Measurements from ENCODE around the gene DHX58. TPM values are rescaled to one million over a fixed set of nuclear protein-coding genes. Genes with fewer than 3 reads are reported as not detected.

DHX58 gene
- total and polyA plus RNA-seq, 2 donors (not counting 1 experiment from before 2014, with no cell fraction given): 39.7 to 57.6 TPM

DNA sequence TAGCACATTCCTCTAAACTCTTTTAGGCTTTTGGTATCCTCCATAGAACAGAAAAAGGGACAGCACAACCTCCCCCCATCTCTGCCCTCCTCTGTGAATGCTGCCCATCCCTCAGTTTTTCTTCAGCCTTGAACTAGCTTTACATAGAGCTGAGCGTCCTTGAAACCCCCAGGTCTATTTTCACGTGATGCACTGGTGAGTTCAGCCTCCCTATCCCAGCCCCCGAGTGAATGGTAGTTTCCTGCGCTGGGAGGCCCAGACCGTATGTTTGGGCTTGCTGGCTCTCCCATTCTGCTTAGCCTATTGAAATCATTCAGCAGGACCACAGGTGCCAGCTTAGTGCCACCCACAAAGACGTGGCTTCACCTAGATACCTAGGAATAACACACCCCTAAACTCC is 36.7 kb downstream of the DHX58 start:
- Histone ChIP-seq H4K20me1 (ENCODE audit: control insufficient read depth, insufficient read depth, low read length, poor library complexity, severe bottlenecking) (no peaks in the 10 kb centered on the region), H2AFZ (ENCODE audit: insufficient read depth, low read depth, low read length, poor library complexity, severe bottlenecking) (no peak overlapping the region), H3K4me3 (ENCODE audit: control extremely low read depth in 1 of 5, extremely low read depth in 1 of 5, insufficient read depth in 1 of 5, low read depth in 2 of 5, low read length in 4 of 5) (no peak overlapping the region), H3K4me2 (replicated peaks; ENCODE audit: low read depth, low read length, poor library complexity, severe bottlenecking) (no peak overlapping the region), H3K27me3 (replicated peaks in 1 of 4; ENCODE audit: control extremely low read depth in 1 of 4, control insufficient read depth in 3 of 4, insufficient read depth in 4 of 4, low read length in 3 of 4) (peaks cover 0 to 33% (median 9%) of the 10 kb centered on the region in 4 experiments), H3K9ac (ENCODE audit: low read length) (no peak overlapping the region), H3K79me2 (ENCODE audit: control insufficient read depth, insufficient read depth, low read length) (no peaks in the 10 kb centered on the region), H3K4me1 (ENCODE audit: control insufficient read depth in 2 of 2, insufficient read depth in 2 of 2, low read length in 2 of 2) (peaks cover 14 to 17% of the 10 kb centered on the region in 2 donors), H3K9me3 (ENCODE audit: control extremely low read depth in 1 of 3, control insufficient read depth in 2 of 3, insufficient read depth in 1 of 3, low read length in 2 of 3) (no peaks in the 10 kb centered on the region), H3K27ac (ENCODE audit: low read length in 2 of 2) (no peak overlapping the region), H3K36me3 (replicated peaks in 1 of 2; ENCODE audit: control extremely low read depth in 1 of 2, control insufficient read depth in 1 of 2, extremely low read depth in 1 of 2, insufficient read depth in 2 of 2, low read length in 1 of 2) (no peaks in the 10 kb centered on the region)
- ATAC-seq (ENCODE audit: low read depth): no peak
- 84% methylated on average over 6 of the region's 6 CpGs for WGBS (ENCODE audit: insufficient coverage)
- H3K27me3 Mint-ChIP-seq: peaks cover 10% of the 10 kb centered on the region
- ChIA-PET CTCF (interaction anchor here (2.2 kb wide), 1 partner anchor 10 kb away, joined by 8 read pairs; no protein-coding TSS in a partner anchor), POLR2A (interaction anchor here (1.2 kb wide), 1 partner anchor 109 kb away, joined by 6 read pairs; the partner anchor contains the start of gene CNP)
- H3K4me3 Mint-ChIP-seq: no peak overlapping the region
- H3K4me1 Mint-ChIP-seq: peaks cover 8% of the 10 kb centered on the region
- DNase-seq: no peak
- intact Hi-C loops (cut with micrococcal nuclease): no loop called here
- no peak for TF ChIP-seq EZH2 (IDR thresholded peaks at IDR 0.05; ENCODE audit: borderline replicate concordance, insufficient read depth, low read depth, low read length, poor library complexity, severe bottlenecking)
- no peak overlapping the region for H3K27ac Mint-ChIP-seq
- H3K9me3 Mint-ChIP-seq (ENCODE audit: insufficient read depth): no peaks in the 10 kb centered on the region

DNA sequence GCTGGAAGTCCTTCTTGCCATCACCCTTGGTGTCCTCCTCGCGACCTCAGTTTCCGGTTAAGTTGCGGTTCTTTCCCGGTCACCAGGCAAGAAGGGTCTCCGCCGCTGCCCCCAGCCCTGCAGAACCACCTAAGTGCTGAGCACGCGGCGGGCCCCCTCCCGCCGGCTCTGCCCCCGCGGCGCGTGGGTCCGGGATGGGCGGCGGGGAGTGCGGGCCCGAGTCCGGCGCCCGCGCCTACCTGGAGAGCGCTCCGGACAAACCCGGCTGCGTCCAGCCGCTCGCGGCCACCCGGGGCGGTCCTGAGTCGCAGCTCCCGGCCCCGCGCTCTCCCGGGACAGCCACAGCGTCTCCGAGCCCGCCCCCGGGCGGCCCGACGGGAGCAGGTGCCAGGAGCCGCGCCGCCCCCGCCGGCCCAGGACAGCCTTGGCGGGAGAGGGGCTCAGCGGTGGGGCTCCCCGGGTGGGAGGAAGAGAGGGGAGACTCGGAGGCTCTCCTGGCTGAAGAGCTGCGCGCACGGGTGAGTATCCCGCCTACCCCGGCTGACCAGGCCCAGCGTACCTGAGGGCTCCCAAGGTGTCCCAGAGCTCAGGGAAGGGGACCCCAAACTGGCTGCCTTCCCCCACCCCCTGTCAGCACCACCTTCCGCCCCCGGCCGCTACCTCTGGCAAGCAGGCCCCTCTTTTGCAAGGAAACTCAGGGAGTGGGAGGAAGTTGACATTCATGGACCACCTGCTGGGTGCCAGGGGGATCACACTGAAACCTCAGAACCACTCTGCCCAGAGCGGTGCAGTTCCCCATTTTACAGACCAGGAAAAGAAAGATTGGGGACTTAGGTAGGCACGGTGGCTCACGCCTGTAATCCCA is 40.0 kb downstream of the DHX58 start:
- H2AFZ ChIP-seq (ENCODE audit: insufficient read depth, low read depth, low read length, poor library complexity, severe bottlenecking): peak overlapping the region; percentile 38
- ChIA-PET POLR2A (no interaction called here), CTCF (interaction anchor here (0.8 to 1.9 kb wide), 4 partner anchors 19 to 48 kb away, joined by 3 to 8 read pairs (median 4); no protein-coding TSS in a partner anchor)
- H3K36me3 ChIP-seq (replicated peaks in 1 of 2; ENCODE audit: control extremely low read depth in 1 of 2, control insufficient read depth in 1 of 2, extremely low read depth in 1 of 2, insufficient read depth in 2 of 2, low read length in 1 of 2): no peaks in the 10 kb centered on the region
- peak overlapping the region in 3 of 5 experiments; percentile 20 to 52 (median 28) for H3K4me3 ChIP-seq (ENCODE audit: control extremely low read depth in 1 of 5, extremely low read depth in 1 of 5, insufficient read depth in 1 of 5, low read depth in 2 of 5, low read length in 4 of 5)
- no peaks in the 10 kb centered on the region for H4K20me1 ChIP-seq (ENCODE audit: control insufficient read depth, insufficient read depth, low read length, poor library complexity, severe bottlenecking)
- H3K79me2 ChIP-seq (ENCODE audit: control insufficient read depth, insufficient read depth, low read length): no peaks in the 10 kb centered on the region
- H3K27me3 ChIP-seq (replicated peaks in 1 of 4; ENCODE audit: control extremely low read depth in 1 of 4, control insufficient read depth in 3 of 4, insufficient read depth in 4 of 4, low read length in 3 of 4): peaks cover 0 to 36% (median 9%) of the 10 kb centered on the region in 4 experiments
- peaks cover 14 to 17% of the 10 kb centered on the region in 2 donors for H3K4me1 ChIP-seq (ENCODE audit: control insufficient read depth in 2 of 2, insufficient read depth in 2 of 2, low read length in 2 of 2)
- peak overlapping the region; percentile 84 for H3K4me2 ChIP-seq (replicated peaks; ENCODE audit: low read depth, low read length, poor library complexity, severe bottlenecking)
- 2% methylated on average over 58 of the region's 67 CpGs for WGBS (ENCODE audit: insufficient coverage)
- DNase-seq (peak; percentile 41), ATAC-seq (ENCODE audit: low read depth) (peak; percentile 44)
- no peaks in the 10 kb centered on the region for H3K9me3 ChIP-seq (ENCODE audit: control extremely low read depth in 1 of 3, control insufficient read depth in 2 of 3, insufficient read depth in 1 of 3, low read length in 2 of 3)
- H3K9me3 Mint-ChIP-seq (ENCODE audit: insufficient read depth): no peaks in the 10 kb centered on the region
- peaks cover 8% of the 10 kb centered on the region for H3K4me1 Mint-ChIP-seq
- H3K27ac ChIP-seq (ENCODE audit: low read length in 2 of 2): no peak overlapping the region
- peak overlapping the region; percentile 63 for H3K27ac Mint-ChIP-seq
- H3K9ac ChIP-seq (ENCODE audit: low read length): peak overlapping the region; percentile 53
- TF ChIP-seq EZH2 (IDR thresholded peaks at IDR 0.05; ENCODE audit: borderline replicate concordance, insufficient read depth, low read depth, low read length, poor library complexity, severe bottlenecking): peak; percentile 80
- TF ChIP-seq, protein P1, sequence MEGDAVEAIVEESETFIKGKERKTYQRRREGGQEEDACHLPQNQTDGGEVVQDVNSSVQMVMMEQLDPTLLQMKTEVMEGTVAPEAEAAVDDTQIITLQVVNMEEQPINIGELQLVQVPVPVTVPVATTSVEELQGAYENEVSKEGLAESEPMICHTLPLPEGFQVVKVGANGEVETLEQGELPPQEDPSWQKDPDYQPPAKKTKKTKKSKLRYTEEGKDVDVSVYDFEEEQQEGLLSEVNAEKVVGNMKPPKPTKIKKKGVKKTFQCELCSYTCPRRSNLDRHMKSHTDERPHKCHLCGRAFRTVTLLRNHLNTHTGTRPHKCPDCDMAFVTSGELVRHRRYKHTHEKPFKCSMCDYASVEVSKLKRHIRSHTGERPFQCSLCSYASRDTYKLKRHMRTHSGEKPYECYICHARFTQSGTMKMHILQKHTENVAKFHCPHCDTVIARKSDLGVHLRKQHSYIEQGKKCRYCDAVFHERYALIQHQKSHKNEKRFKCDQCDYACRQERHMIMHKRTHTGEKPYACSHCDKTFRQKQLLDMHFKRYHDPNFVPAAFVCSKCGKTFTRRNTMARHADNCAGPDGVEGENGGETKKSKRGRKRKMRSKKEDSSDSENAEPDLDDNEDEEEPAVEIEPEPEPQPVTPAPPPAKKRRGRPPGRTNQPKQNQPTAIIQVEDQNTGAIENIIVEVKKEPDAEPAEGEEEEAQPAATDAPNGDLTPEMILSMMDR (IDR thresholded peaks at IDR 0.05): no peak
- intact Hi-C loops (cut with micrococcal nuclease): no loop called here
- peaks cover 10% of the 10 kb centered on the region for H3K27me3 Mint-ChIP-seq
- H3K4me3 Mint-ChIP-seq: peak overlapping the region; percentile 80
